Motor neuron (in vitro differentiated cells): ENCODE data around the gene UNC5A. TPM values are rescaled to one million over a fixed set of nuclear protein-coding genes. Genes with fewer than 3 reads are reported as not detected.

Source experiments
- ATAC-seq, 8 experiments: fragments of 200-7000 bp; cut with Tn5 transposase; replicated peaks in 6 of 8; 2 replicates each; pipeline ENCODE4 v1.8.0; 2021; ENCODE audit warnings: mild to moderate bottlenecking in 8 of 8, moderate library complexity in 8 of 8
- H3K27ac ChIP-seq, 2 donors: fragments of 250-450 bp; sonication (Bioruptor Pico); 2 replicates each; pipeline ENCODE4 v1.9.0; 2021; ENCODE audit warnings: antibody characterized with exemption in 2 of 2, mild to moderate bottlenecking in 2 of 2, moderate library complexity in 1 of 2
- H3K4me1 ChIP-seq, 2 donors: fragments of 250-450 bp; sonication (Bioruptor Pico); replicated peaks in 1 of 2; 2 replicates each; pipeline ENCODE4 v1.6.1; 2021; ENCODE audit warnings: antibody characterized with exemption in 2 of 2, mild to moderate bottlenecking in 2 of 2, moderate library complexity in 1 of 2
- H3K4me3 ChIP-seq, 5 donors: fragments of 250-450 bp; sonication (Bioruptor Pico); 2 replicates each; pipeline ENCODE4 v1.9.0; 2021; ENCODE audit warnings: antibody characterized with exemption in 5 of 5, mild to moderate bottlenecking in 5 of 5, moderate library complexity in 4 of 5
- WGBS, 10 experiments: fragments of 450-650 bp; shearing (Covaris generic); methylation state at CpG; one replicate each; pipeline ENCODE4 v1.0.0; 2022; 5-methylcytosine and 5-hydroxymethylcytosine counted together
- in situ Hi-C, 9 experiments: fragments of 400-800 bp; cut with MboI; loops; one replicate each; pipeline ENCODE4 v1.15.0; 2021; ENCODE audit warnings: low sequenced_read_pairs in 9 of 9, low pct_unique_long_range_greater_than_20kb in 2 of 9; ENCODE audit not compliant: unreplicated experiment in 9 of 9
- total RNA-seq, 8 experiments: library from RNA; unstranded; fragments of 300-600 nt; gene quantifications; 2 replicates each; pipeline versions ENCODE4 v1.2.3 to v1.2.4, GENCODE V29; 2022

The UNC5A gene
- total RNA-seq, 8 experiments from 2014 or later, result 0.22 to 4.4 (median 0.92) TPM

- Histone ChIP-seq H3K4me1 (peaks cover 43 to 70% of the 10 kb centered on the region in 2 donors), H3K27ac (no peak overlapping the region), H3K4me3 (no peak overlapping the region)
- peak in 1 of 8 experiments; percentile 18 for ATAC-seq
- no CpG with 5 or more reads among the region's 13 CpGs for WGBS, 10 experiments
- in situ Hi-C loops, result loop anchor here in 1 of 9 experiments (25.0 kb wide), 1 partner anchor 111 kb away; no protein-coding TSS in a partner anchor
These were observed 37.4 kb downstream of the UNC5A start for GRCh38 chr5:176847726-176848290.

GRCh38 chr5:176848651-176849050, 38.3 kb downstream of the UNC5A start:
- ATAC-seq, result no peak
- in situ Hi-C loops, result loop anchor here in 1 of 9 experiments (25.0 kb wide), 1 partner anchor 111 kb away; no protein-coding TSS in a partner anchor
- no peak overlapping the region for H3K27ac ChIP-seq
- WGBS, 10 experiments, result 60 to 80% (median 67%) methylated on average over 1 to 2 of the region's 13 CpGs; no CpG with 5 or more reads in 7 of the 10 experiments
- H3K4me1 ChIP-seq, result peaks cover 50 to 73% of the 10 kb centered on the region in 2 donors
- H3K4me3 ChIP-seq, result no peak overlapping the region

GRCh38 chr5:176849611-176850227, 39.4 kb downstream of the UNC5A start:
- WGBS, 10 experiments, result 63 to 81% (median 75%) methylated on average over 1 to 5 of the region's 7 CpGs; no CpG with 5 or more reads in 6 of the 10 experiments
- H3K27ac ChIP-seq, result no peak overlapping the region
- H3K4me3 ChIP-seq, result no peak overlapping the region
- no peak for ATAC-seq
- H3K4me1 ChIP-seq, result peaks cover 48 to 73% of the 10 kb centered on the region in 2 donors
- in situ Hi-C loops, result loop anchor here in 1 of 9 experiments (25.0 kb wide), 1 partner anchor 112 kb away; no protein-coding TSS in a partner anchor

- no peak for ATAC-seq
- in situ Hi-C loops, result no loop called here
- Histone ChIP-seq H3K4me1 (peaks cover 41 to 68% of the 10 kb centered on the region in 2 donors), H3K4me3 (no peak overlapping the region), H3K27ac (no peak overlapping the region)
- WGBS, 10 experiments, result 17 to 100% (median 80%) methylated on average over 1 of the region's 21 CpGs; no CpG with 5 or more reads in 7 of the 10 experiments
These were observed 40.2 kb downstream of the UNC5A start for GRCh38 chr5:176850371-176851245.

GRCh38 chr5:176851380-176851779, 41.0 kb downstream of the UNC5A start:
- Histone ChIP-seq H3K27ac (no peak overlapping the region), H3K4me3 (no peak overlapping the region), H3K4me1 (peaks cover 39 to 67% of the 10 kb centered on the region in 2 donors)
- WGBS, 10 experiments, result 40 to 100% methylated on average over 1 to 2 of the region's 12 CpGs; no CpG with 5 or more reads in 8 of the 10 experiments
- in situ Hi-C loops, result no loop called here
- ATAC-seq, result no peak

GRCh38 chr5:176851871-176852658, 41.7 kb downstream of the UNC5A start:
- in situ Hi-C loops, result no loop called here
- Histone ChIP-seq H3K27ac (no peak overlapping the region), H3K4me3 (no peak overlapping the region), H3K4me1 (peaks cover 32 to 60% of the 10 kb centered on the region in 2 donors)
- no peak for ATAC-seq
- 40 to 100% (median 79%) methylated on average over 1 to 9 of the region's 17 CpGs; no CpG with 5 or more reads in 2 of the 10 experiments for WGBS, 10 experiments

- ATAC-seq, result peak in 5 of 8 experiments; percentile 53 to 83 (median 72)
- in situ Hi-C loops, result no loop called here
- Histone ChIP-seq H3K27ac (no peak overlapping the region), H3K4me3 (no peak overlapping the region), H3K4me1 (peaks cover 22 to 48% of the 10 kb centered on the region in 2 donors)
- 17 to 40% (median 20%) methylated on average over 1 to 2 of the region's 20 CpGs; no CpG with 5 or more reads in 7 of the 10 experiments for WGBS, 10 experiments
These were observed 42.9 kb downstream of the UNC5A start for GRCh38 chr5:176853151-176853778.

GRCh38 chr5:176854164-176854563, 43.8 kb downstream of the UNC5A start:
- ATAC-seq, result peak in 5 of 8 experiments; percentile 54 to 74 (median 68)
- in situ Hi-C loops, result no loop called here
- H3K4me3 ChIP-seq, result no peak overlapping the region
- peak overlapping the region in 1 of 2 donors; percentile 27 for H3K27ac ChIP-seq
- WGBS, 10 experiments, result 0 to 100% (median 41%) methylated on average over 1 to 2 of the region's 8 CpGs; no CpG with 5 or more reads in 6 of the 10 experiments
- peaks cover 22 to 45% of the 10 kb centered on the region in 2 donors for H3K4me1 ChIP-seq

- H3K4me1 ChIP-seq, result peaks cover 24 to 54% of the 10 kb centered on the region in 2 donors
- ATAC-seq, result no peak
- H3K27ac ChIP-seq, result no peak overlapping the region
- H3K4me3 ChIP-seq, result no peak overlapping the region
- in situ Hi-C loops, result no loop called here
- 75 to 100% (median 95%) methylated on average over 1 to 4 of the region's 18 CpGs; no CpG with 5 or more reads in 5 of the 10 experiments for WGBS, 10 experiments
These were observed 45.2 kb downstream of the UNC5A start for GRCh38 chr5:176855598-176855997.

- 15 to 100% (median 50%) methylated on average over 1 to 5 of the region's 8 CpGs; no CpG with 5 or more reads in 6 of the 10 experiments for WGBS, 10 experiments
These were observed 46.4 kb downstream of the UNC5A start for GRCh38 chr5:176856746-176857145.

GRCh38 chr5:176857216-176857893, 47.0 kb downstream of the UNC5A start:
- Histone ChIP-seq H3K4me3 (no peak overlapping the region), H3K27ac (no peak overlapping the region), H3K4me1 (peaks cover 30 to 45% of the 10 kb centered on the region in 2 donors)
- 0 to 97% (median 80%) methylated on average over 1 to 5 of the region's 19 CpGs; no CpG with 5 or more reads in 5 of the 10 experiments for WGBS, 10 experiments
- ATAC-seq, result peak in 1 of 8 experiments; percentile 16
- in situ Hi-C loops, result no loop called here

More at GRCh38 chr5:176856746-176857145, 46.4 kb downstream of the UNC5A start:
- H3K4me3 ChIP-seq, result no peak overlapping the region
- ATAC-seq, result no peak
- in situ Hi-C loops, result no loop called here
- H3K4me1 ChIP-seq, result peaks cover 28 to 50% of the 10 kb centered on the region in 2 donors
- H3K27ac ChIP-seq, result no peak overlapping the region
